Kidney (tissue), 14 donors: ENCODE data around the gene ARHGEF3. TPM values are rescaled to one million over a fixed set of nuclear protein-coding genes. Genes with fewer than 3 reads are reported as not detected.

Experiments
- DNase-seq, 5 donors: peaks; one replicate each; pipeline ENCODE4 v3.0.0-alpha.2; 2013 to 2020
- FAIRE-seq: peaks from 2 replicates; lab custom pipeline; 2012; peaks lifted over from hg19 to GRCh38; lab: Jason Lieb, UNC
- H3K27ac ChIP-seq, 2 donors: one replicate each; pipeline ENCODE4 v1.7.0; 2013; ENCODE audit warnings: low read depth in 2 of 2, low read length in 2 of 2, inconsistent platforms in 1 of 2
- H3K27me3 ChIP-seq: one replicate; pipeline ENCODE4 v1.7.1; 2013; ENCODE audit warnings: low read length, inconsistent platforms; ENCODE audit not compliant: control insufficient read depth, insufficient read depth
- H3K36me3 ChIP-seq, 3 donors: one replicate each; pipeline versions ENCODE4 v1.7.0 to v1.7.1; 2013; ENCODE audit warnings: low read length in 3 of 3, control low read depth in 1 of 3, inconsistent platforms in 1 of 3; ENCODE audit not compliant: insufficient read depth in 3 of 3, control insufficient read depth in 2 of 3
- H3K4me1 ChIP-seq, 3 donors: one replicate each; pipeline versions ENCODE4 v1.7.0 to v1.7.1; 2013; ENCODE audit warnings: low read length in 3 of 3, inconsistent platforms in 1 of 3, low read depth in 1 of 3; ENCODE audit not compliant: control insufficient read depth in 2 of 3, insufficient read depth in 2 of 3
- H3K4me3 ChIP-seq, 3 donors: one replicate each; pipeline versions ENCODE4 v1.7.0 to v1.8.1; 2013; ENCODE audit warnings: low read length in 3 of 3, control low read depth in 1 of 3, inconsistent platforms in 1 of 3
- H3K9ac ChIP-seq, 3 donors: one replicate each; pipeline versions ENCODE4 v1.7.0 to v1.7.1; 2013; ENCODE audit warnings: low read length in 3 of 3, control low read depth in 1 of 3, inconsistent platforms in 1 of 3
- H3K9me3 ChIP-seq, 3 donors: one replicate each; pipeline versions ENCODE4 v1.7.0 to v1.7.1; 2013; ENCODE audit warnings: low read length in 3 of 3, control low read depth in 1 of 3, inconsistent platforms in 1 of 3; ENCODE audit not compliant: control insufficient read depth in 2 of 3, insufficient read depth in 1 of 3
- intact Hi-C: fragments of 100-400 bp; cut with DNase I; formaldehyde crosslinking; loops from one replicate; pipeline ENCODE4 v1.11.1; 2022
- polyA plus RNA-seq: library from polyadenylated mRNA; stranded (reverse); fragments of 350-450 nt; fragmentation: Illumina TruSeq; extraction: RNeasy Lipid Tissue Mini Kit (QIAGEN cat#74804); gene quantifications from one replicate; pipeline ENCODE4 v1.2.3, GENCODE V29; 2014; ENCODE audit warnings: low read depth, low replicate concordance; ENCODE audit not compliant: insufficient read depth
- total RNA-seq: library from RNA; stranded (reverse); fragmentation: NEBNext Ultra II Directional; extraction: Animal tissue kit (Norgen Biotek cat#: 25700); gene quantifications from one replicate; pipeline ENCODE4 v1.2.1, GENCODE V29; 2021
- TF ChIP-seq, protein P1 (sequence below): IDR thresholded peaks from 3 replicates; pipeline ENCODE4 v1.5.1; 2012; ENCODE audit warnings: mild to moderate bottlenecking, moderate library complexity, borderline replicate concordance; ENCODE audit not compliant: insufficient read depth; ENCODE audit errors: extremely low read depth
- donor health status: control.
- donor health status: control.
- donor health status: control.
- donor health status: control.
- donor health status: control.
- donor health status: DM: yes; HTN: yes; CAD: no.
- donor health status: Normal renal cell carcinoma (clear cell type).

Gene ARHGEF3
- total and polyA plus RNA-seq, 2 donors from 2014 or later, result 25.8 to 56.3 TPM

DNA sequence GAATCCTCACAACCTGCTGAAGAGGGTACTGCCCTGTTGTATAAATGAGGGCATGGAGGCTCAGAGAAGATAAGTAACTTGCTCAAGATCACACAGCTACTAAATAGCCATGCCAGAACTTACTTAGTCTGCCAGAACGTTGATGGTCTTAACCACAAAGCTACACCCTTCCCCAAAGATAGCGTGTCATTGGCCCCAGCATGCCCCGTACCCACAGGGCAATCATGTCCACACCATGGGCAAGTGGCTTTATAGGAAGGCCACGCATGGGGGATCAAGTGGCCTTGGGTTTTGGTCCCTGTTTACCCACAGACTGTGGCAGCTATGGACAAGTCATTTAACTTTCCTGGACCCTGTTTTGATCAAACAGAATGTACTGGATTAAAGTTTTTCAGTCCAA is 15.9 kb upstream of the ARHGEF3 start:
- no peak overlapping the region for H3K4me3 ChIP-seq
- FAIRE-seq (no peak), DNase-seq (no peak)
- no peaks in the 10 kb centered on the region for H3K9me3 ChIP-seq
- no peak overlapping the region for H3K27ac ChIP-seq
- H3K9ac ChIP-seq, result no peak overlapping the region
- TF ChIP-seq, protein P1, sequence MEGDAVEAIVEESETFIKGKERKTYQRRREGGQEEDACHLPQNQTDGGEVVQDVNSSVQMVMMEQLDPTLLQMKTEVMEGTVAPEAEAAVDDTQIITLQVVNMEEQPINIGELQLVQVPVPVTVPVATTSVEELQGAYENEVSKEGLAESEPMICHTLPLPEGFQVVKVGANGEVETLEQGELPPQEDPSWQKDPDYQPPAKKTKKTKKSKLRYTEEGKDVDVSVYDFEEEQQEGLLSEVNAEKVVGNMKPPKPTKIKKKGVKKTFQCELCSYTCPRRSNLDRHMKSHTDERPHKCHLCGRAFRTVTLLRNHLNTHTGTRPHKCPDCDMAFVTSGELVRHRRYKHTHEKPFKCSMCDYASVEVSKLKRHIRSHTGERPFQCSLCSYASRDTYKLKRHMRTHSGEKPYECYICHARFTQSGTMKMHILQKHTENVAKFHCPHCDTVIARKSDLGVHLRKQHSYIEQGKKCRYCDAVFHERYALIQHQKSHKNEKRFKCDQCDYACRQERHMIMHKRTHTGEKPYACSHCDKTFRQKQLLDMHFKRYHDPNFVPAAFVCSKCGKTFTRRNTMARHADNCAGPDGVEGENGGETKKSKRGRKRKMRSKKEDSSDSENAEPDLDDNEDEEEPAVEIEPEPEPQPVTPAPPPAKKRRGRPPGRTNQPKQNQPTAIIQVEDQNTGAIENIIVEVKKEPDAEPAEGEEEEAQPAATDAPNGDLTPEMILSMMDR, result no peak
- peaks cover 0 to 6% (median 0%) of the 10 kb centered on the region in 3 donors for H3K4me1 ChIP-seq
- H3K27me3 ChIP-seq, result no peaks in the 10 kb centered on the region
- no peaks in the 10 kb centered on the region for H3K36me3 ChIP-seq
- intact Hi-C loops, result no loop called here

DNA sequence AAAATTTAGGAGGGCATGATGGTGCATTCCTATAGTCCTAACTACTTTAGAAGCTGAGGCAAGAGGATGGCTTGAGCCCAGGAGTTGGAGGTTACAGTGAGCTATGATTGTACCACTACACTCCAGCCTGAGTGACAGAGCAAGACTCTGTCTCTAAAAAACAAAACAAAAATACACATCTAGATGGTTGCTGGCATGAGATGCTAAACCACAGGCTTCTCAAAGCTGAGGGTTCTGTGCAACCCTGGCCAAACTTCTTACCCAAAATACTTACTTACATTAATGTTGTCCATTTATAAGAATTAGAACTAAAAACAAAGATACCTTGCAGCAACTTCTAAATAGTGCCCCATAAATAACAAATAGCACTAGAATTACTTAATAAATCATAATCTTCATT is 14.3 kb upstream of the ARHGEF3 start:
- intact Hi-C loops, result no loop called here
- H3K4me1 ChIP-seq, result peaks cover 0 to 6% (median 0%) of the 10 kb centered on the region in 3 donors
- no peaks in the 10 kb centered on the region for H3K27me3 ChIP-seq
- H3K27ac ChIP-seq, result no peak overlapping the region
- TF ChIP-seq, protein P1, result no peak
- H3K36me3 ChIP-seq, result no peaks in the 10 kb centered on the region
- no peak overlapping the region for H3K9ac ChIP-seq
- FAIRE-seq (no peak), DNase-seq (no peak)
- no peak overlapping the region for H3K4me3 ChIP-seq
- H3K9me3 ChIP-seq, result no peaks in the 10 kb centered on the region

- H3K36me3 ChIP-seq, result no peaks in the 10 kb centered on the region
- TF ChIP-seq, protein P1, result no peak
- H3K9me3 ChIP-seq, result no peaks in the 10 kb centered on the region
- H3K4me3 ChIP-seq, result no peak overlapping the region
- H3K27me3 ChIP-seq, result no peaks in the 10 kb centered on the region
- no peak overlapping the region for H3K9ac ChIP-seq
- no peak for FAIRE-seq
- intact Hi-C loops, result no loop called here
- no peak for DNase-seq
- no peak overlapping the region for H3K27ac ChIP-seq
- H3K4me1 ChIP-seq, result peaks cover 0 to 6% (median 0%) of the 10 kb centered on the region in 3 donors
Observed at GRCh38 chr3:56815589-56815988, 13.8 kb upstream of the ARHGEF3 start.

DNA sequence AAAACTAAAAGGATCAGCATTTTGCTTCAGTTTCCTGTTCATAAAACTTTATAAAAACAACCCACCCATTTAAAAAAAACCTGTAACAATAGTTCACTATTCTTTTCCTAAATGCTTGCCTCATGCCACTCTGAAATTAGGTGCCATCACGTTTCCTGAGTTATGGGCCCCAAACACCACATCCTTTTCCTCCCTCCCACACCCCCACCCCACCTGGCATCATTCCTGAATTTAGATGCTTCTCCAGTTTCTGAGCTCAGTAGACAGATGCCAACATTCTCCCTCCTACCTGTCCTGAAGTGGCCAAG is 11.9 kb upstream of the ARHGEF3 start:
- no peak for FAIRE-seq
- intact Hi-C loops, result no loop called here
- H3K27ac ChIP-seq, result peak overlapping the region in 1 of 2 donors; percentile 7

More for the DNA sequence above, 11.9 kb upstream of the ARHGEF3 start:
- Histone ChIP-seq H3K36me3 (no peaks in the 10 kb centered on the region), H3K4me3 (no peak overlapping the region), H3K27me3 (no peaks in the 10 kb centered on the region), H3K9me3 (no peaks in the 10 kb centered on the region), H3K9ac (no peak overlapping the region), H3K4me1 (peaks cover 0 to 6% (median 0%) of the 10 kb centered on the region in 3 donors)
- TF ChIP-seq, protein P1, result no peak
- peak in 1 of 5 donors; percentile 41 for DNase-seq
